Glomerular visceral epithelial cell (primary cell): Measurements from ENCODE around the gene SEC22A.
"Not testable (repeated sequence)": the region's sequence is repeated elsewhere in the genome, so short reads cannot be mapped to it uniquely, and the experiment has no call there.

Source experiments
- DNase-seq: peaks from one replicate; pipeline ENCODE4 v3.0.0-alpha.2; 2016; ENCODE audit errors: extremely low spot score

Gene SEC22A

GRCh38 chr3:123169930-123170329, 31.8 kb upstream of the SEC22A start:
- no peak for DNase-seq

- no peak for DNase-seq
Observed at GRCh38 chr3:123180791-123181190, 21.0 kb upstream of the SEC22A start.

- DNase-seq = no peak
Observed at GRCh38 chr3:123186695-123187094, 15.0 kb upstream of the SEC22A start.

DNA sequence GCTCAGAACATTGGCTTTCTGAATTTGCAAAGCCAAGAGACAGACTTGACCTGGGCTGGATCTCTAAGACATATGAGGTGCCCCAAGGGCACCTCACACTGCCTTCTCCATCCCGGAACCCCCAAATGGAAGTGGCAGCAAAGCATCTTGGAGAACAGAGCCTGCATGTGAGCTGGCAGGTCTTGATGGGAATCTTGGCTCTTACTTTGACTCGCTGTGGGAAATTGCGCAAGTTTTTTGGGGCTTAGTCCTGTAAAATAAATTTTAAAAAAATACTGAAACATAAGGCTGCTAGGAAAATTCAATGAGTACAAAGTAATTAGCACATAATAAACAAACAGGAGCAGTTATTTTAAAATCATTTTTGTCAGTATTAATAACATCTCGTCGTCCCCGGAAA, 13.7 kb upstream of the SEC22A start:
- DNase-seq = no peak

DNA sequence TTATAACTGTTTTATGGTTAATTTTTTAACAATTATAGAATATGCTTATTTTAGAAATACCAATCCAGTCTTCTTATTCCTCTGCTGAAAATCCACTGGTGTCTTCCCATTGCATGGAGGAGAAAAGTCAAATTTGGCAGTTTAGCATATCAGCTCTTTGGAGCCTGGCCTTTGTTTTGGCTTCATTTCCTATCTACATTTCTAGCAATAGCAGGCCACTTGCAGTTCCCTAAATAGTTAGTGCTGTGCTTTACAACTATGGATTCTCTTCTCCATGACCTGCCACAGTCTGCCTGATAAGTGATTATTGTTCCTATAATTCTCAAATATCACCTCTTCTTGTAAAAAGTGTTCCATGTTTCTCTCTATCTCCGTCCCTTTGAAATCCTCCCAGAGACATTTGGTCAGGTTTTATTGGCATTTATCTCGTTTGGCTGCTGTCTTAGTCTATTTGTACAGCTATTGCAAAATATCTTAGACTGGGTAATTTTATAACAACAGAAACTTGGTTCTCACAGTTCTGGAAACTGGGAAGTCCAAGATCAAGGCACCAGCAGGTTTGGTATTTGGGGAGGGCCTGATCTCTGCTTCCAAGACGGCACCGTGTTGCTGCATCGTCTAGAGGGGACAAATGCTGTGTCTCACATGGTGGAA, 8.2 kb upstream of the SEC22A start:
- DNase-seq = no peak

DNA sequence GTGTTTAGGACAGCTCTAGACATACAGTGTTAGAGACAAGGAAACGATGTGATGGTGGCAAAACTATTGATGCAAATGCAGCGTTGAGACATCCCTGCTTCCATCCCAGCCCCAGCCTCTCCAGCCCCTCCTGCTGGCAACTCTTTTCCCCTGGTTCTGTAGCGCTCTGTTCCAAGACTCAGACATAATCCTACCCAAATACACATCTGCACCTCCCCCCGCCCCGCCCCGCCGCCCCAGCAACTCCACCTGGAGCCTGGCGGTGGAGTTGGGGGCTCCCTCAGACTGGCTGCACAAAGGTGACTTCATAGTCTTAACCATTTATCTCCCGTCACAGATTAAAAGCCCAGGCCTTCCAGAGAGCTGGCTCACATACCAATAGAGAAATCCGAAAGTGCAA, 7.2 kb upstream of the SEC22A start:
- DNase-seq = peak; percentile 22

- no peak for DNase-seq
Observed at GRCh38 chr3:123198372-123198771, 3.4 kb upstream of the SEC22A start.

- no peak for DNase-seq
Observed at GRCh38 chr3:123201223-123201556, 553 bp upstream of the SEC22A start.

- DNase-seq = peak; percentile 1
Observed at GRCh38 chr3:123202451-123202850, 708 bp downstream of the SEC22A start.

DNA sequence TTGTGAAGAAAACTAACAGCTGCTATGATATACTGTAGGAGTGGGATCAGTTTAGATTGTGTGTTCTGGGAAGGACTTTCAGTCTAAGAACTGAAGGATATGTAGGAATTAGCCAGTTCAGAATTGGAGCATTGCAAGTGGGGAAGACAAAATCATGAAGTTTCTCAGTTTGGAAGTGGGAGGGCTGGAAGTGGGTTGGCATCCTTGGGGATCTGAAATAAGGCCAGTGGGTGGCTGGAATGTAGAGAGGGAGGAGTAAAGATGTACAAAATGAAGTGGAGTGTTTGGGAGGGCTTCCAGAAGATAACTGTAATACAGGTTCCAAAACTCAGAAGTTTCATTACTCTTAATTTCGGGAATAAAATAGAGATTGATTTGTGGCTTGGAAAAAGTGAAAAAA, 17.2 kb downstream of the SEC22A start:
- no peak for DNase-seq

- not testable (repeated sequence) for DNase-seq
Observed at GRCh38 chr3:123221369-123221768, 19.6 kb downstream of the SEC22A start.

- DNase-seq = no peak
Observed at GRCh38 chr3:123225016-123225415, 23.3 kb downstream of the SEC22A start.

- no peak for DNase-seq
Observed at GRCh38 chr3:123226549-123226948, 24.8 kb downstream of the SEC22A start.

- no peak for DNase-seq
Observed at GRCh38 chr3:123229145-123229544, 27.4 kb downstream of the SEC22A start.

DNA sequence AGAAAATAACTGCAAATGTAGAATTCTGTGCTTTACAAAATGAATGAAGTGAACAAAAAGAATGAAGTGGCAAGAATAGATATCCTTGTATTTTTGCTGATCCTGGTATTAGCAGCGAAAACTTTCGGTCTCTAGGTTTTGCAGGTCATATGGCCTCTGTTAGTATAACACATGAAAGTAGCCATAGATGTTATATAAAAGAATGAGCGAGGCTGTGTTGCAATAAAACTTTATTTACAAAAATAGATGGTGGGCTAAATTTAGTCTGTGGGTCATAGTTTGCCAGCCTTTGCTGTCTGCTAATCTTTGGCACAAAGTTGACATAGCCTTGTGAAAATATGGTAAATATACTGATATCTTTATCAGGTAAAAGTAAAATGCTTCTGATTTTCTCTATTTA, 35.2 kb downstream of the SEC22A start:
- DNase-seq = no peak

GRCh38 chr3:123239186-123239585, 37.4 kb downstream of the SEC22A start:
- not testable (repeated sequence) for DNase-seq

DNA sequence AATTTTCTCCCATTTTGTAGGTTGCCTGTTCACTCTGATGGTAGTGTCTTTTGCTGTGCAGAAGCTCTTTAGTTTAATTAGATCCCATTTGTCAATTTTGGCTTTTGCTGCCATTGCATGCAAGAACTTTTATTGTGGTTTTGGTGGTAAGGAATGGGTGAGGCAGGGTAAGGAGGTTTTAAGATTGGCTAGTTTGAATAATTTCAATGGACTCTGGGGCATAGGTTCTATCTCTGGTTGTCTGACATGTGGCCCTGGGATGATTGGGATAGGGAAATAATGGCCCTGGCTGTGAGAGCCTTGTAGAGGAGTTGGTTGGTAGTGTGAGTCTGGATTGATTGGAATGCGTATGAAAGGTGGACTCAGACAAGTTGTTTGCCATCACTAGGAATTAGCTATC, 38.0 kb downstream of the SEC22A start:
- no peak for DNase-seq

DNA sequence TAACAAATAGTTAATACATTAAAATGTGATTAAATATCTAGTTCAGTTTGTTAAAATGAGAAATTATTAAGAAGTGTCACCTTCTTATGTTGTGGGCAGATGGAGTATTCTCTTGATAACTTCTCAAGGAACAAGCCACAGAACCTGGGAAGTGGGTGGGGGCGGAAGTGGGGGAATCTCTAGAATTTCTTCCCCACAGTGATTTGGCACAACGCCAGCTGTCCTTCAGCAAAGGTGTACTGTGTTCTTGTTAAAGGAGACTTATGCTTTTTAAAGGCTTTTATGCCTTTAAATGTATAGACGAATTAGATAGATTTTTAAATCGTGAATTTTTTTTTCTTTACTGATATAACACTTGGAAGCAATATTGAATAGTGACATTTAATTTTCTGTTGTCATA, 42.4 kb downstream of the SEC22A start:
- DNase-seq = peak; percentile 52

DNA sequence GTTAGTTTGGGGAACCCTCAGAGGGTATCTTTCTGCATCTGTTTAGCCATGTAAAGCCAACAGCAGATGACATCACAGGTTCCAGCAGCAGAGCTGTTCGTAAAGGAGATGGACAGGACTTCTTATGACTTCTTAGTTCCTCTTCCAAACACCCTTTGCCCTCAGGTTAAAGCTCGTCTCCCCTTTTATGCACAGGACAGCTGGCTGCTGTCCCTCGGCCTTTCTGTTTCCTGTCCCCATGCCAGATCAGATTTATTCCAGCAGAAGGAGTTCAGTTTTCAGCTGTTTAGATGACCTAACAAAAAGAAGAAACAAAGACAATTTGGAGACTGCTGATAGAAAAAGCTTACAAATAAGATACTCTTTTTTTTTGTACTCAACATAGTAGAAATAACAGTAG, 45.1 kb downstream of the SEC22A start:
- DNase-seq = no peak

- DNase-seq = no peak
Observed at GRCh38 chr3:123256256-123256655, 54.5 kb downstream of the SEC22A start.

DNA sequence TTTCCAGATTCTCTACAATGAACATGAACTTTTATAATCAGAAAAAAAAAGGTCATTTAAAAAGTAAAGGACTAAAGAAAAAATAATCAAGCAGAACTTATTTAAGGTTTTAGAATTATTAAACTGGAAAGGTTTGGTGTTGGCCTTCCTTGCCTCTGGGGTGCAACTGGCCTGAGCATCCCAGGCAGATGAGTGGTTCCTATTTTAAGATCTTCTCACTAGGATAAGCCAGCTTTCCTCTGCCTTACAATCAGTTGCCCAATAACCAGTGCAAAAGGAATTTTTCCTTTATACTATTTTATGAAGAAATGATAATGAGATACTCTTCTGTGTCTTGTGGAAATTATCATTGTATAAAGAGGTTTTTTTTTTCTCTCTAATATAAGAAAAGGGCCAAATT, 56.6 kb downstream of the SEC22A start:
- no peak for DNase-seq

GRCh38 chr3:123258811-123259420, 57.2 kb downstream of the SEC22A start:
- peak; percentile 51 for DNase-seq

GRCh38 chr3:123261666-123262065, 59.9 kb downstream of the SEC22A start:
- no peak for DNase-seq

DNA sequence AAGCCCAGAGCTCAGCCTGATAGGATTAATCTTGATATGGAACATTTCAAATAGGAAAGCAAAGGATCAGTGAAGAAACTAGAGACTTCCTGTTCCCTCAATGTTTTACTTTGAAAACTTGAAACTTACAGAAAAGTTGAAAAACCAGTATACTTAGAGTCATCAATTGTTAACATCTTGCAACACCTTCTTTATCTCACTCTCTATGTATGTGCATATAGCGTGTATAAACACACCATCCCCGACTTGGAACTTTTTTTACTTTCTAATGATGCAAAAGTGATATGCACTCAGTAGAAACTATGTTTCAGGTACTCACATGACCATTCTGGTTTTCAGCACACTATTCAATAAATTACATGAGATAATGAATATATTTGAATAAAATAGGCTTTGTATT, 60.5 kb downstream of the SEC22A start:
- no peak for DNase-seq
